Measurements from ENCODE around the gene ZFYVE19.

- no peak for TF ChIP-seq CTCF (IDR thresholded peaks at IDR 0.05)
- TF ChIP-seq POLR2AphosphoS5 (IDR thresholded peaks at IDR 0.05), result no peak
- TF ChIP-seq POLR2A (IDR thresholded peaks at IDR 0.05), result no peak
- TF ChIP-seq EP300 (IDR thresholded peaks at IDR 0.05), result no peak
These were observed 24.0 kb downstream of the ZFYVE19 start for GRCh38 chr15:40830884-40831283.
